ENCODE measurements around the gene CDC73.

The CDC73 gene

DNA sequence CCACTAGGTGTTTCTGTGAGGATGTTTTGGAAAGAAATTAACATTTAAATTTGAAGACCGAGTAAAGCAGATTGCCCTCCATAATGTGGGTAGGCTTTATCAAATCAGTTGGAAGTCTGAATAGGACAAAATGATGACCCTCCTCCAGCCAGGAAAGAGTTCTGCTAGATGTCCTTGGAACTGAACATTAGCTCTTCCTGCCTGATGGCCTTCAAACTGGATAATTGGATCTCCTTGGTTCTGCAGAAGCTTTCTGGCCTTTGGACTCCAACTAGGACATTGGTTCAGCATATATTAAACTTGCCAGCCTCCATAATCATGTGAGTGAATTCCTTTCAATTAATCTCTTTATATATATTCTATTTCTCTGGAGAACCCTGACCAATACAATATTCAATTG is 12.2 kb upstream of the CDC73 start:
- Histone ChIP-seq H2AFZ (ENCODE audit: low read length) (no peak overlapping the region), H3K9me3 (replicated peaks; ENCODE audit: insufficient read depth, low read length) (no peaks in the 10 kb centered on the region), H3K4me3 (ENCODE audit: low read length) (no peak overlapping the region), H3F3A (ENCODE audit: insufficient read depth, low read length) (peaks cover 17% of the 10 kb centered on the region), H3K36me3 (replicated peaks; ENCODE audit: insufficient read depth, low read length) (no peaks in the 10 kb centered on the region), H3K9me2 (replicated peaks; ENCODE audit: insufficient read depth, low read length) (no peaks in the 10 kb centered on the region), H3K9ac (ENCODE audit: low read length) (no peak overlapping the region), H4K20me1 (ENCODE audit: insufficient read depth, low read length) (no peaks in the 10 kb centered on the region), H3K79me2 (ENCODE audit: low read length) (0 out of 2 replicates have a peak, but pooled peaks cover 2% of the 10 kb centered on the region), H3K4me1 (ENCODE audit: low read length) (peaks cover 20% of the 10 kb centered on the region), H3K27me3 (replicated peaks; ENCODE audit: insufficient read depth, low read length) (no peaks in the 10 kb centered on the region), H3K27ac (ENCODE audit: low read length) (no peak overlapping the region), H3K4me2 (ENCODE audit: low read depth, low read length) (no peak overlapping the region)
- TF ChIP-seq, protein P1, sequence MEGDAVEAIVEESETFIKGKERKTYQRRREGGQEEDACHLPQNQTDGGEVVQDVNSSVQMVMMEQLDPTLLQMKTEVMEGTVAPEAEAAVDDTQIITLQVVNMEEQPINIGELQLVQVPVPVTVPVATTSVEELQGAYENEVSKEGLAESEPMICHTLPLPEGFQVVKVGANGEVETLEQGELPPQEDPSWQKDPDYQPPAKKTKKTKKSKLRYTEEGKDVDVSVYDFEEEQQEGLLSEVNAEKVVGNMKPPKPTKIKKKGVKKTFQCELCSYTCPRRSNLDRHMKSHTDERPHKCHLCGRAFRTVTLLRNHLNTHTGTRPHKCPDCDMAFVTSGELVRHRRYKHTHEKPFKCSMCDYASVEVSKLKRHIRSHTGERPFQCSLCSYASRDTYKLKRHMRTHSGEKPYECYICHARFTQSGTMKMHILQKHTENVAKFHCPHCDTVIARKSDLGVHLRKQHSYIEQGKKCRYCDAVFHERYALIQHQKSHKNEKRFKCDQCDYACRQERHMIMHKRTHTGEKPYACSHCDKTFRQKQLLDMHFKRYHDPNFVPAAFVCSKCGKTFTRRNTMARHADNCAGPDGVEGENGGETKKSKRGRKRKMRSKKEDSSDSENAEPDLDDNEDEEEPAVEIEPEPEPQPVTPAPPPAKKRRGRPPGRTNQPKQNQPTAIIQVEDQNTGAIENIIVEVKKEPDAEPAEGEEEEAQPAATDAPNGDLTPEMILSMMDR (IDR thresholded peaks at IDR 0.05; ENCODE audit: low read length) = no peak
- no peak for TF ChIP-seq EZH2 (optimal IDR thresholded peaks at IDR 0.05; ENCODE audit: low read depth, low read length)
- TF ChIP-seq EZH2phosphoT487 (IDR thresholded peaks at IDR 0.05; ENCODE audit: low read length) = no peak
- no peak for DNase-seq

DNA sequence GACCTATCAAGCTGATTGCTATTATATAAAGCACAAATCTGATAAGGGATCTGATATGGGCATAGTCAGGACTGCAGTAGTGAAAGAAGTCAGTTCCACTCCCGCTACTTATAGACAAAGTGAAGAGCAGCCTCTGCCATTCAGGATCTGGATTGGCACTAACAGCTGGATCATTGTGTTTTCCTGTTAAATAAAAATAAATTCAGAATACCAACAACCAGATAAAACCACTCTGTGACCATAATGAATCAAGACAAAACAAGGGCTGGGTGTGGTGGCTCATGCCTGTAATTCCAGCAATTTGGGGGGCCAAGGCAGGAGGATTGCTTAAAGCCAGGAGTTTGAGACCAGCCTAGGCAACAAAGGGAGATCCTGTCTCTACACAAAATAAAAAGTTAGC is 11.6 kb upstream of the CDC73 start:
- H3K36me3 ChIP-seq (replicated peaks; ENCODE audit: insufficient read depth, low read length) = no peaks in the 10 kb centered on the region
- no peak overlapping the region for H3K4me2 ChIP-seq (ENCODE audit: low read depth, low read length)
- DNase-seq = no peak
- no peaks in the 10 kb centered on the region for H4K20me1 ChIP-seq (ENCODE audit: insufficient read depth, low read length)
- no peaks in the 10 kb centered on the region for H3K27me3 ChIP-seq (replicated peaks; ENCODE audit: insufficient read depth, low read length)
- H3K27ac ChIP-seq (ENCODE audit: low read length) = no peak overlapping the region
- H3K79me2 ChIP-seq (ENCODE audit: low read length) = no peaks in the 10 kb centered on the region
- peaks cover 11% of the 10 kb centered on the region for H3F3A ChIP-seq (ENCODE audit: insufficient read depth, low read length)
- no peak for TF ChIP-seq EZH2 (optimal IDR thresholded peaks at IDR 0.05; ENCODE audit: low read depth, low read length)
- TF ChIP-seq EZH2phosphoT487 (IDR thresholded peaks at IDR 0.05; ENCODE audit: low read length) = no peak
- TF ChIP-seq, protein P1 (IDR thresholded peaks at IDR 0.05; ENCODE audit: low read length) = no peak
- H3K9me2 ChIP-seq (replicated peaks; ENCODE audit: insufficient read depth, low read length) = no peaks in the 10 kb centered on the region
- no peak overlapping the region for H2AFZ ChIP-seq (ENCODE audit: low read length)
- no peaks in the 10 kb centered on the region for H3K9me3 ChIP-seq (replicated peaks; ENCODE audit: insufficient read depth, low read length)
- no peak overlapping the region for H3K9ac ChIP-seq (ENCODE audit: low read length)
- H3K4me1 ChIP-seq (ENCODE audit: low read length) = peaks cover 20% of the 10 kb centered on the region
- H3K4me3 ChIP-seq (ENCODE audit: low read length) = no peak overlapping the region

DNA sequence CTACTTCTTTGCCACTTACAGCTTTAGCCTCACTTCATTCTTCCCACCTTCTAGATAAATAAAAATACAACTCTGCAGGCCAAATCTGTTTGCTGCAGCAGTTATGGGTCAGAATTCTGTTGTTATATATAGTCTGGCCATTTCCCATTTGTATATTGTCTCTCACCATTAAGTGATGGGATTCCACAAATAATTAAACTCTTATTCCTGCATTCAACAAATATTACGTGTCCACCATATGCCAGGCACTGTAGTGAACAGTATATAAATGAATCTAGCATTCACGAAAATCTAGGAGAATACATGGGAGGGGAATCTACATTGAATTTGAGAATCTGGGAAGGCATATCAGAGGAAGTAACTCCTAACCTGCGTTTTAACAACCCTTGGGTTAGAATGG is 11.0 kb upstream of the CDC73 start:
- H3K4me2 ChIP-seq (ENCODE audit: low read depth, low read length) = peak overlapping the region; percentile 59; the same call in 1 of the 2 replicates
- no peaks in the 10 kb centered on the region for H4K20me1 ChIP-seq (ENCODE audit: insufficient read depth, low read length)
- H3K9ac ChIP-seq (ENCODE audit: low read length) = no peak overlapping the region
- H3K79me2 ChIP-seq (ENCODE audit: low read length) = no peaks in the 10 kb centered on the region
- no peaks in the 10 kb centered on the region for H3K36me3 ChIP-seq (replicated peaks; ENCODE audit: insufficient read depth, low read length)
- H3K27ac ChIP-seq (ENCODE audit: low read length) = no peak overlapping the region
- no peaks in the 10 kb centered on the region for H3K9me3 ChIP-seq (replicated peaks; ENCODE audit: insufficient read depth, low read length)
- H3K27me3 ChIP-seq (replicated peaks; ENCODE audit: insufficient read depth, low read length) = no peaks in the 10 kb centered on the region
- TF ChIP-seq, protein P1 (IDR thresholded peaks at IDR 0.05; ENCODE audit: low read length) = no peak
- no peak for TF ChIP-seq EZH2phosphoT487 (IDR thresholded peaks at IDR 0.05; ENCODE audit: low read length)
- no peak for TF ChIP-seq EZH2 (optimal IDR thresholded peaks at IDR 0.05; ENCODE audit: low read depth, low read length)
- H3K4me1 ChIP-seq (ENCODE audit: low read length) = peaks cover 16% of the 10 kb centered on the region
- H2AFZ ChIP-seq (ENCODE audit: low read length) = peak overlapping the region; percentile 65
- H3K9me2 ChIP-seq (replicated peaks; ENCODE audit: insufficient read depth, low read length) = no peaks in the 10 kb centered on the region
- H3K4me3 ChIP-seq (ENCODE audit: low read length) = no peak overlapping the region
- DNase-seq = no peak
- peaks cover 7% of the 10 kb centered on the region for H3F3A ChIP-seq (ENCODE audit: insufficient read depth, low read length)

Data from MM.1S (cell line).